ENCODE measurements around the gene RALGAPB. TPM values are rescaled to one million over a fixed set of nuclear protein-coding genes. Genes with fewer than 3 reads are reported as not detected.

The RALGAPB gene
- total and polyA plus RNA-seq, 4 donors = 9.0 to 58.5 (median 21.3) TPM

GRCh38 chr20:38433304-38433972 lies 39.2 kb upstream of the RALGAPB start:
- Histone ChIP-seq H3K9me3 (ENCODE audit: control insufficient read depth in 4 of 4, insufficient read depth in 3 of 4, low read length in 3 of 4) (peaks cover 0 to 4% (median 0%) of the 10 kb centered on the region in 4 donors), H3K36me3 (ENCODE audit: control insufficient read depth in 4 of 4, insufficient read depth in 4 of 4, low read length in 4 of 4) (peaks cover 22 to 46% (median 42%) of the 10 kb centered on the region in 4 donors), H3K4me3 (no peak overlapping the region), H3K27ac (ENCODE audit: low read depth in 1 of 2, low read length in 1 of 2) (no peak overlapping the region), H3K9ac (ENCODE audit: insufficient read depth in 1 of 2, low read length in 2 of 2) (peak overlapping the region in 1 of 2 donors; percentile 53), H3K4me1 (ENCODE audit: control insufficient read depth in 5 of 5, insufficient read depth in 5 of 5, low read length in 5 of 5) (peaks cover 0 to 8% (median 5%) of the 10 kb centered on the region in 5 donors), H3K27me3 (ENCODE audit: control insufficient read depth in 3 of 3, insufficient read depth in 3 of 3, low read length in 2 of 3) (no peaks in the 10 kb centered on the region)
- ATAC-seq (ENCODE audit: insufficient read depth, low FRiP score) (no peak), DNase-seq (no peak)
- WGBS, 2 donors = 91 to 93% methylated on average over 9 of the region's 9 CpGs
- TF ChIP-seq CTCF (IDR thresholded peaks at IDR 0.05; ENCODE audit: control extremely low read depth, extremely low read depth) = no peak

GRCh38 chr20:38434301-38434741 lies 38.3 kb upstream of the RALGAPB start:
- H3K27me3 ChIP-seq (ENCODE audit: control insufficient read depth in 3 of 3, insufficient read depth in 3 of 3, low read length in 2 of 3) = no peaks in the 10 kb centered on the region
- no peak for TF ChIP-seq CTCF (IDR thresholded peaks at IDR 0.05; ENCODE audit: control extremely low read depth, extremely low read depth)
- peaks cover 0 to 4% (median 0%) of the 10 kb centered on the region in 4 donors for H3K9me3 ChIP-seq (ENCODE audit: control insufficient read depth in 4 of 4, insufficient read depth in 3 of 4, low read length in 3 of 4)
- H3K27ac ChIP-seq (ENCODE audit: low read depth in 1 of 2, low read length in 1 of 2) = peak overlapping the region; percentile 43 to 95
- H3K4me3 ChIP-seq = peak overlapping the region; percentile 93
- peaks cover 15 to 38% (median 34%) of the 10 kb centered on the region in 4 donors for H3K36me3 ChIP-seq (ENCODE audit: control insufficient read depth in 4 of 4, insufficient read depth in 4 of 4, low read length in 4 of 4)
- H3K9ac ChIP-seq (ENCODE audit: insufficient read depth in 1 of 2, low read length in 2 of 2) = peak overlapping the region; percentile 53 to 66
- DNase-seq (peak in 2 of 3 donors; percentile 17 to 25), ATAC-seq (ENCODE audit: insufficient read depth, low FRiP score) (peak; percentile 15)
- H3K4me1 ChIP-seq (ENCODE audit: control insufficient read depth in 5 of 5, insufficient read depth in 5 of 5, low read length in 5 of 5) = peaks cover 0 to 8% (median 5%) of the 10 kb centered on the region in 5 donors
- 5 to 6% methylated on average over 16 of the region's 16 CpGs for WGBS, 2 donors

- peak within 1 kb of the TSS; percentile 53 to 66 for H3K9ac ChIP-seq (ENCODE audit: insufficient read depth in 1 of 2, low read length in 2 of 2)
- ATAC-seq (ENCODE audit: insufficient read depth, low FRiP score) = peak; percentile 94
- peaks cover 0 to 8% (median 5%) of the 10 kb centered on the region in 5 donors for H3K4me1 ChIP-seq (ENCODE audit: control insufficient read depth in 5 of 5, insufficient read depth in 5 of 5, low read length in 5 of 5)
- DNase-seq = peak; percentile 91 to 96 (median 92)
- peak; percentile 100 for TF ChIP-seq CTCF (IDR thresholded peaks at IDR 0.05; ENCODE audit: control extremely low read depth, extremely low read depth)
- H3K27ac ChIP-seq (ENCODE audit: low read depth in 1 of 2, low read length in 1 of 2) = peak within 1 kb of the TSS; percentile 63 to 95
- peaks cover 14 to 33% (median 28%) of the 10 kb centered on the region in 4 donors for H3K36me3 ChIP-seq (ENCODE audit: control insufficient read depth in 4 of 4, insufficient read depth in 4 of 4, low read length in 4 of 4)
- 0 to 1% methylated on average over 65 of the region's 65 CpGs for WGBS, 2 donors
- peak within 1 kb of the TSS; percentile 93 for H3K4me3 ChIP-seq
- H3K27me3 ChIP-seq (ENCODE audit: control insufficient read depth in 3 of 3, insufficient read depth in 3 of 3, low read length in 2 of 3) = no peaks in the 10 kb centered on the region
- peaks cover 0 to 4% (median 0%) of the 10 kb centered on the region in 4 donors for H3K9me3 ChIP-seq (ENCODE audit: control insufficient read depth in 4 of 4, insufficient read depth in 3 of 4, low read length in 3 of 4)
These were observed 37.7 kb upstream of the RALGAPB start, which contains the start of gene SNHG17 for GRCh38 chr20:38434770-38435554. Gene SNHG17, minus strand, starts transcription at chr20:38435328.

Data from lung (tissue), 12 donors.